ENCODE data around the gene NRP2. TPM values are rescaled to one million over a fixed set of nuclear protein-coding genes. Genes with fewer than 3 reads are reported as not detected.

The NRP2 gene
- total and polyA plus RNA-seq, 2 donors (not counting 1 experiment from before 2014, with no cell fraction given) = 16.6 to 28.7 TPM

DNA sequence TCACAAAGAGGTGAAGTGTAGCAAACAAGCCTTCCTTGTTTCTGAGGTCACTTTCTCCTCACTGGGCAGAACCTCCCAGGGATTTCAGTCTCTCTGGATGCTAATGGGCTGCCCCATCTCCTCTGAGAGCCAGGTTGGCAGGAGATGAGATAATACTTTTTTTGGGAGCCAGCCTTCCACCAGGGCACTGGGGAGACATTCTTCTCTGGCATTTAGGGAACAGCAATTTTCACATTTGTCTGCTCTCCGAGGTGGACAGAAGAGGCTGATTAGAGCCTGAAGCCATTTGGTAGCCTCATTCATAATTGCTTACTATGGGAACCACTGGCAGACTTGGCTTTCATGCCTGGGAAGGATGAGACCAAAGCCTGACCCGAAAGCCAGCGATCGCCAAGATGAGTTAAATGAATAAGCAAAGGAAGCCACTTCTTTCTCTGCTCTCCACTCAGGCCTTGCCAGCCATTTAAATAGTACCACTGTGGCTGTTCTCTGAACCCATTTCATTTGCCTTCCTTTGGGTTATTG, 70.1 kb downstream of the NRP2 start:
- Histone ChIP-seq H3K4me3 (replicated peaks in 1 of 4; ENCODE audit: control extremely low read depth in 1 of 4, insufficient read depth in 1 of 4, low read depth in 3 of 4, low read length in 4 of 4) (no peak overlapping the region), H2AFZ (ENCODE audit: low read length) (no peak overlapping the region), H3K79me2 (ENCODE audit: control insufficient read depth, insufficient read depth, low read length) (no peaks in the 10 kb centered on the region), H3K36me3 (ENCODE audit: control insufficient read depth, insufficient read depth, low read length) (no peaks in the 10 kb centered on the region), H3K4me1 (ENCODE audit: control insufficient read depth, extremely low read depth, insufficient read depth, low read length) (peaks cover 7% of the 10 kb centered on the region), H3K4me2 (ENCODE audit: extremely low read depth, insufficient read depth, low read length) (no peak overlapping the region), H3K9ac (ENCODE audit: insufficient read depth, low read length) (no peak overlapping the region), H3K27me3 (ENCODE audit: control insufficient read depth, insufficient read depth, low read length) (no peaks in the 10 kb centered on the region), H4K20me1 (ENCODE audit: control insufficient read depth, extremely low read depth, insufficient read depth, low read length) (no peaks in the 10 kb centered on the region), H3K9me3 (ENCODE audit: control insufficient read depth, insufficient read depth, low read depth, low read length) (no peaks in the 10 kb centered on the region), H3K27ac (ENCODE audit: insufficient read depth, low read length) (no peak overlapping the region)
- no peak for TF ChIP-seq EZH2 (IDR thresholded peaks at IDR 0.05; ENCODE audit: low read length, missing control alignments)
- TF ChIP-seq, protein P1, sequence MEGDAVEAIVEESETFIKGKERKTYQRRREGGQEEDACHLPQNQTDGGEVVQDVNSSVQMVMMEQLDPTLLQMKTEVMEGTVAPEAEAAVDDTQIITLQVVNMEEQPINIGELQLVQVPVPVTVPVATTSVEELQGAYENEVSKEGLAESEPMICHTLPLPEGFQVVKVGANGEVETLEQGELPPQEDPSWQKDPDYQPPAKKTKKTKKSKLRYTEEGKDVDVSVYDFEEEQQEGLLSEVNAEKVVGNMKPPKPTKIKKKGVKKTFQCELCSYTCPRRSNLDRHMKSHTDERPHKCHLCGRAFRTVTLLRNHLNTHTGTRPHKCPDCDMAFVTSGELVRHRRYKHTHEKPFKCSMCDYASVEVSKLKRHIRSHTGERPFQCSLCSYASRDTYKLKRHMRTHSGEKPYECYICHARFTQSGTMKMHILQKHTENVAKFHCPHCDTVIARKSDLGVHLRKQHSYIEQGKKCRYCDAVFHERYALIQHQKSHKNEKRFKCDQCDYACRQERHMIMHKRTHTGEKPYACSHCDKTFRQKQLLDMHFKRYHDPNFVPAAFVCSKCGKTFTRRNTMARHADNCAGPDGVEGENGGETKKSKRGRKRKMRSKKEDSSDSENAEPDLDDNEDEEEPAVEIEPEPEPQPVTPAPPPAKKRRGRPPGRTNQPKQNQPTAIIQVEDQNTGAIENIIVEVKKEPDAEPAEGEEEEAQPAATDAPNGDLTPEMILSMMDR (conservative IDR thresholded peaks at IDR 0.05 in 1 of 2, IDR thresholded peaks at IDR 0.05 in 1 of 2; ENCODE audit: low read depth in 1 of 2, low read length in 2 of 2) = no peak
- peak in 1 of 2 donors; percentile 55 for DNase-seq (ENCODE audit: low read depth in 2 of 2)

DNA sequence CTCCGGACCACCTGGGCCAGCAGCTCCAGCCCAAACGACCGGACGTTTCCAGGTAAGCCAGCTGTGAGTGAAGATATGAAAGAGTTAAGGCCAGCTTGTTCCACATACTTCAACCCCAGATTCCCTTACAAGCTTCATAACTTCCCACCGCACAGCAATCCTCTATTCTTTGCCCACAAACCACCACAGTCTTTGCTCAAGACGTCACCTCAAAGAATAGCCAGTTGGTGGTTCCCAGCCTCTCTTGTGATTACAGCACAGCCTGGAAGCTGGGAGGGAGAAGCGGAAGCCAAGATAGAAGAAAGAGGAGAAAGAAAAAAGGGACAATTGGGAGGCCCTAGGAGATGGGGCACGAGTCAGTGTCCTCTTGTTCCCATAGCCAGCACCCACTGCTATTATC, 70.6 kb downstream of the NRP2 start:
- Histone ChIP-seq H2AFZ (ENCODE audit: low read length) (no peak overlapping the region), H3K36me3 (ENCODE audit: control insufficient read depth, insufficient read depth, low read length) (no peaks in the 10 kb centered on the region), H3K9me3 (ENCODE audit: control insufficient read depth, insufficient read depth, low read depth, low read length) (no peaks in the 10 kb centered on the region), H3K4me3 (replicated peaks in 1 of 4; ENCODE audit: control extremely low read depth in 1 of 4, insufficient read depth in 1 of 4, low read depth in 3 of 4, low read length in 4 of 4) (no peak overlapping the region), H3K4me2 (ENCODE audit: extremely low read depth, insufficient read depth, low read length) (no peak overlapping the region), H3K27ac (ENCODE audit: insufficient read depth, low read length) (no peak overlapping the region), H3K9ac (ENCODE audit: insufficient read depth, low read length) (no peak overlapping the region), H3K79me2 (ENCODE audit: control insufficient read depth, insufficient read depth, low read length) (no peaks in the 10 kb centered on the region), H3K27me3 (ENCODE audit: control insufficient read depth, insufficient read depth, low read length) (no peaks in the 10 kb centered on the region), H4K20me1 (ENCODE audit: control insufficient read depth, extremely low read depth, insufficient read depth, low read length) (no peaks in the 10 kb centered on the region), H3K4me1 (ENCODE audit: control insufficient read depth, extremely low read depth, insufficient read depth, low read length) (peaks cover 11% of the 10 kb centered on the region)
- TF ChIP-seq, protein P1 (conservative IDR thresholded peaks at IDR 0.05 in 1 of 2, IDR thresholded peaks at IDR 0.05 in 1 of 2; ENCODE audit: low read depth in 1 of 2, low read length in 2 of 2) = no peak
- TF ChIP-seq EZH2 (IDR thresholded peaks at IDR 0.05; ENCODE audit: low read length, missing control alignments) = no peak
- peak in 1 of 2 donors; percentile 98 for DNase-seq (ENCODE audit: low read depth in 2 of 2)

DNA sequence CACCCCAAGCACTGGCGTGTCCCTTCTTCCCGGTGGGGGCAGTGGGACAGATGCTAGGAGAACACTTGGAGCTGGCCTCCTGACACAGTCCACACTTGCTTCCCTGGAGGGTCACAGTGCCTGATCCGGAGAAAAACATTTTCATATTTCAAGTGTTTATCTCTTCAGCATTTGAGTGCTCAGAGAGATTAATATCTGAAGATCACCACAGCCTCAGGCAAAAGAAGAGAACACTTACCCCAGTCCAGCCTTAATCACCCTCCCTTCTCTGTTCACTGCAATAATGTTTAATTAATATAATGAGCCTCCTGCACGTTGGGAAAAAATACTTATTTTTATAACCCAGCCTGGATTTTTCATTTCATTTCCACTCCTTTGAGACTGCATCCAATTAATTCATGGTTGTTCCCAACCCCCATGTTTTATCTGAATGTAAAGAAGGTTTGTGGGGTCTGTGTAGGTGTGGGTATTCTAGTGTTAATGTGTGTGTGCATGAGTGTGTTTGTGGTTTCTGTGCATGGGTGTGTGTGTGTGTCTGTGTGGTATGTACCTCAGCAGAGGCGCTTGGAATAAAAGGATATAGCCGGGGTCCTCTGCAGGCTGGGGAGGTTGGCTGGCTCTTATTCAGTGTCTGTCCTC, 72.1 kb downstream of the NRP2 start:
- Histone ChIP-seq H3K4me3 (replicated peaks in 1 of 4; ENCODE audit: control extremely low read depth in 1 of 4, insufficient read depth in 1 of 4, low read depth in 3 of 4, low read length in 4 of 4) (no peak overlapping the region), H3K36me3 (ENCODE audit: control insufficient read depth, insufficient read depth, low read length) (no peaks in the 10 kb centered on the region), H3K27ac (ENCODE audit: insufficient read depth, low read length) (no peak overlapping the region), H3K9ac (ENCODE audit: insufficient read depth, low read length) (no peak overlapping the region), H3K27me3 (ENCODE audit: control insufficient read depth, insufficient read depth, low read length) (no peaks in the 10 kb centered on the region), H2AFZ (ENCODE audit: low read length) (no peak overlapping the region), H3K4me2 (ENCODE audit: extremely low read depth, insufficient read depth, low read length) (peak overlapping the region; percentile 28), H3K79me2 (ENCODE audit: control insufficient read depth, insufficient read depth, low read length) (no peaks in the 10 kb centered on the region), H4K20me1 (ENCODE audit: control insufficient read depth, extremely low read depth, insufficient read depth, low read length) (no peaks in the 10 kb centered on the region), H3K4me1 (ENCODE audit: control insufficient read depth, extremely low read depth, insufficient read depth, low read length) (peaks cover 15% of the 10 kb centered on the region), H3K9me3 (ENCODE audit: control insufficient read depth, insufficient read depth, low read depth, low read length) (no peaks in the 10 kb centered on the region)
- TF ChIP-seq, protein P1 (conservative IDR thresholded peaks at IDR 0.05 in 1 of 2, IDR thresholded peaks at IDR 0.05 in 1 of 2; ENCODE audit: low read depth in 1 of 2, low read length in 2 of 2) = no peak
- no peak for TF ChIP-seq EZH2 (IDR thresholded peaks at IDR 0.05; ENCODE audit: low read length, missing control alignments)
- no peak for DNase-seq (ENCODE audit: low read depth in 2 of 2)

Measured in fibroblast of lung (primary cell).